ENCODE measurements around the gene CELF6.

DNA sequence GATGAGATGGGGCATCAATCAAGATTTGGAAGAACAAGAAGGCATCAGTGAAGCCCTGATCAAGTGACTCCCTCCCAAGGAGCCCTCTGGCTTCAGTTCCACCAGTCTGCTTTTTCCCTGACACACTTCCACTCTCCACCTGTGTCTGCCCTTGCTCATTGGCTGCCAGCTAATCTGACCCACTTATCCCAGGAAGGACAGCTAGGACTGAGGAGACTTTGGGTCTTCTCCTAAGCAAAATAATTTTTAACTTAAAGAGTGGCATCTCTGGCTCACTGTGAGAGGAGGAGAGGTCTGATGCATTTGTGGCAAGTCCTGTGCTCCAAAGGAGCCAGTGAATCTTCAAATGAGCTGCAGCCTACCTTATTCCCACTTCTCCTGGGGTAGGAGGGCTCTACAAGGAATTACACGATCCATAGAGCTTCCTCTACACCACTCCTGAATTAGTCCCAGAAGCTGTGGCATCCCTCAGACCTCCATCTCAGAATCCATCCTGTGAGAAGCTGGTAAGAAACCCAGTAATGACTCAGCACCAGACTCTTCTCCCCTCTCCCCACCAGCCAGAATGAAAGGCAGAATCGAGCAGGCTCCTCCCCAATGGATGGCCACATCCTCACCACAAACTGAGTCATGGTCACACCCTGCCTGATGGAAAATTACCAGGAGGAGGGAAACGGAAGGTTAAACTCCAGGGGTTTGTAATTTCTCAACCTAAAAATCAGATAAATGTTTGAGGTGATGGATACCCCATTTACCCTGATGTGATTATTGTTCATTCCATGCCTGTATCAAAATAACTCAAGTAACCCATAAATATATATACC lies 82.7 kb downstream of the CELF6 start:
- TF ChIP-seq, protein P1, sequence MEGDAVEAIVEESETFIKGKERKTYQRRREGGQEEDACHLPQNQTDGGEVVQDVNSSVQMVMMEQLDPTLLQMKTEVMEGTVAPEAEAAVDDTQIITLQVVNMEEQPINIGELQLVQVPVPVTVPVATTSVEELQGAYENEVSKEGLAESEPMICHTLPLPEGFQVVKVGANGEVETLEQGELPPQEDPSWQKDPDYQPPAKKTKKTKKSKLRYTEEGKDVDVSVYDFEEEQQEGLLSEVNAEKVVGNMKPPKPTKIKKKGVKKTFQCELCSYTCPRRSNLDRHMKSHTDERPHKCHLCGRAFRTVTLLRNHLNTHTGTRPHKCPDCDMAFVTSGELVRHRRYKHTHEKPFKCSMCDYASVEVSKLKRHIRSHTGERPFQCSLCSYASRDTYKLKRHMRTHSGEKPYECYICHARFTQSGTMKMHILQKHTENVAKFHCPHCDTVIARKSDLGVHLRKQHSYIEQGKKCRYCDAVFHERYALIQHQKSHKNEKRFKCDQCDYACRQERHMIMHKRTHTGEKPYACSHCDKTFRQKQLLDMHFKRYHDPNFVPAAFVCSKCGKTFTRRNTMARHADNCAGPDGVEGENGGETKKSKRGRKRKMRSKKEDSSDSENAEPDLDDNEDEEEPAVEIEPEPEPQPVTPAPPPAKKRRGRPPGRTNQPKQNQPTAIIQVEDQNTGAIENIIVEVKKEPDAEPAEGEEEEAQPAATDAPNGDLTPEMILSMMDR (conservative IDR thresholded peaks at IDR 0.05; ENCODE audit: low read depth, low read length), result no peak
- TF ChIP-seq EZH2 (IDR thresholded peaks at IDR 0.05; ENCODE audit: borderline replicate concordance, low read depth, low read length, poor library complexity, severe bottlenecking), result no peak
